Spleen (tissue), 11 donors: Measurements from ENCODE around the gene VEPH1. TPM values are rescaled to one million over a fixed set of nuclear protein-coding genes. Genes with fewer than 3 reads are reported as not detected.

Experiments used
- DNase-seq: peaks from one replicate; pipeline ENCODE4 v3.0.0-alpha.2; 2020
- H3K27ac ChIP-seq, 8 donors: fragments of 200-600 bp; sonication (generic) in 7 of 8; 1 replicate in 4 of 8; 2 replicates in 4 of 8; pipeline versions ENCODE4 v1.5.0 to v1.8.0; 2016 to 2021; ENCODE audit warnings: inconsistent platforms in 4 of 8, mild to moderate bottlenecking in 4 of 8, moderate library complexity in 1 of 8
- H3K27me3 ChIP-seq, 7 donors: fragments of 200-600 bp; sonication (generic) in 6 of 7; replicated peaks in 1 of 7; 1 replicate in 4 of 7; 2 replicates in 3 of 7; pipeline versions ENCODE4 v1.5.0 to v1.8.0; 2016 to 2021; ENCODE audit warnings: inconsistent platforms in 3 of 7, mild to moderate bottlenecking in 1 of 7
- H3K36me3 ChIP-seq, 6 donors: fragments of 200-600 bp; sonication (generic) in 5 of 6; 1 replicate in 4 of 6; 2 replicates in 2 of 6; pipeline versions ENCODE4 v1.5.0 to v1.8.0; 2016 to 2021; ENCODE audit warnings: inconsistent platforms in 2 of 6
- H3K4me1 ChIP-seq, 6 donors: fragments of 200-600 bp; sonication (generic) in 5 of 6; 1 replicate in 3 of 6; 2 replicates in 3 of 6; pipeline versions ENCODE4 v1.5.0 to v1.8.0; 2016 to 2021; ENCODE audit warnings: inconsistent platforms in 3 of 6
- H3K4me3 ChIP-seq, 8 donors: fragments of 200-600 bp; sonication (generic) in 7 of 8; 1 replicate in 4 of 8; 2 replicates in 4 of 8; pipeline versions ENCODE4 v1.5.0 to v1.8.0; 2016 to 2021; ENCODE audit warnings: inconsistent platforms in 4 of 8, mild to moderate bottlenecking in 4 of 8, moderate library complexity in 2 of 8
- H3K9me3 ChIP-seq, 8 donors: fragments of 200-600 bp; sonication (generic) in 7 of 8; 1 replicate in 4 of 8; 2 replicates in 4 of 8; pipeline versions ENCODE4 v1.5.0 to v1.8.0; 2016 to 2021; ENCODE audit warnings: inconsistent platforms in 4 of 8
- POLR2A ChIP-seq, 3 donors: fragments of 450-650 bp; IDR thresholded peaks; one replicate each; pipeline ENCODE4 v1.5.1; 2017; ENCODE audit warnings: antibody characterized with exemption in 3 of 3, mild to moderate bottlenecking in 1 of 3
- POLR2AphosphoS5 ChIP-seq, 3 donors: sonication (generic); formaldehyde crosslinking; IDR thresholded peaks; one replicate each; pipeline ENCODE4 v1.5.1; 2017; ENCODE audit warnings: antibody characterized with exemption in 3 of 3
- WGBS, 5 donors: extraction: QIAGEN DNeasy Blood & Tissue Kit in 3 of 5; methylation state at CpG; one replicate each; pipeline versions ENCODE4 v1.1.5 to v1.1.7; 2013 to 2018; 5-methylcytosine and 5-hydroxymethylcytosine counted together
- intact Hi-C: fragments of 100-400 bp; cut with DNase I; formaldehyde crosslinking; loops from one replicate; pipeline ENCODE4 v1.15.0; 2023; ENCODE audit warnings: low total_unique reads
- polyA plus RNA-seq, 3 donors: library from polyadenylated mRNA; stranded (reverse); fragments of 200-250 nt; gene quantifications; one replicate each; pipeline ENCODE4 v1.2.1, GENCODE V29; 2013
- total RNA-seq, 7 donors: library from RNA; depleted of rRNA in 3 of 7; stranded (reverse); fragments of >200 nt in 3 of 7; fragmentation: NEBNext Ultra II Directional in 4 of 7; extraction: Animal tissue kit (Norgen Biotek cat#: 25700) in 4 of 7; gene quantifications; one replicate each; pipeline versions ENCODE4 v1.1.0 to v1.2.1, GENCODE V29; 2016 to 2021
- TF ChIP-seq, protein P1 (sequence below), 11 experiments: fragments of 200-600 bp in 7 of 11; fragments of 450-650 bp in 4 of 11; sonication (generic) in 4 of 11; IDR thresholded peaks in 8 of 11; conservative IDR thresholded peaks in 3 of 11; 1 replicate in 7 of 11; 2 replicates in 4 of 11; pipeline versions ENCODE4 v1.4.0 to v1.8.0; 2016 to 2021; ENCODE audit warnings: antibody characterized with exemption in 11 of 11, inconsistent platforms in 4 of 11, mild to moderate bottlenecking in 1 of 11
- donor health status: healthy with polysubstance abuse.
- donor health status: DM: no; HTN: no; CAD: no; lungs with moderate emphysema.
- donor health status: DM: no; HTN: no; CAD: no.
- donor health status: Bipolar disorder and iron deficiency.
- donor health status: healthy.
- donor health status: DM: no; HTN: no; CAD: no.
- donor health status: DM: yes; HTN: yes; CAD: no.

Gene VEPH1
- total and polyA plus RNA-seq, 10 donors: 0.26 to 19.6 (median 5.8) TPM

DNA sequence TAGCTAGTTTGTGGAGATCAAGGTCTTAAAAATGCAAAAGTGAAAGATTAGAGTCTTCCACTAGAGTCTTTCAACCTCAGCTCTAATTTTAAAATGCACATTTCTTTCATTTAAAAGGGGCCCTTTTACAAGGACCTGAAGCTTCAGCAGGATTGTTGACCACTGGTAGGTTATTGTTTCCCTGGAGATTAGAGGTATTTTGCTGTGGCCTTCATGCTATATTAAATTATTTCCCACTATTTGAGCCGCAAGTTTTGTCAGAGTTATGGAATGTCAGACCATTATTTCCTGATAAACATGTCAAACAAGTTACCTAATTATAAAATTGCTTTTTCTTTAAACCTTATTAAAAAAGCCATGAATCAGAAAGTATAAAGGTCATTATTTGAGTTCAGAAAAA lies 240.2 kb downstream of the VEPH1 start:
- H3K4me1 ChIP-seq: no peaks in the 10 kb centered on the region
- H3K4me3 ChIP-seq: no peak overlapping the region
- 70 to 86% (median 76%) methylated on average over 1 of the region's 1 CpG for WGBS, 5 donors
- no peaks in the 10 kb centered on the region for H3K36me3 ChIP-seq
- TF ChIP-seq POLR2A (IDR thresholded peaks at IDR 0.05) (no peak), POLR2AphosphoS5 (IDR thresholded peaks at IDR 0.05) (no peak)
- TF ChIP-seq, protein P1, sequence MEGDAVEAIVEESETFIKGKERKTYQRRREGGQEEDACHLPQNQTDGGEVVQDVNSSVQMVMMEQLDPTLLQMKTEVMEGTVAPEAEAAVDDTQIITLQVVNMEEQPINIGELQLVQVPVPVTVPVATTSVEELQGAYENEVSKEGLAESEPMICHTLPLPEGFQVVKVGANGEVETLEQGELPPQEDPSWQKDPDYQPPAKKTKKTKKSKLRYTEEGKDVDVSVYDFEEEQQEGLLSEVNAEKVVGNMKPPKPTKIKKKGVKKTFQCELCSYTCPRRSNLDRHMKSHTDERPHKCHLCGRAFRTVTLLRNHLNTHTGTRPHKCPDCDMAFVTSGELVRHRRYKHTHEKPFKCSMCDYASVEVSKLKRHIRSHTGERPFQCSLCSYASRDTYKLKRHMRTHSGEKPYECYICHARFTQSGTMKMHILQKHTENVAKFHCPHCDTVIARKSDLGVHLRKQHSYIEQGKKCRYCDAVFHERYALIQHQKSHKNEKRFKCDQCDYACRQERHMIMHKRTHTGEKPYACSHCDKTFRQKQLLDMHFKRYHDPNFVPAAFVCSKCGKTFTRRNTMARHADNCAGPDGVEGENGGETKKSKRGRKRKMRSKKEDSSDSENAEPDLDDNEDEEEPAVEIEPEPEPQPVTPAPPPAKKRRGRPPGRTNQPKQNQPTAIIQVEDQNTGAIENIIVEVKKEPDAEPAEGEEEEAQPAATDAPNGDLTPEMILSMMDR (IDR thresholded peaks at IDR 0.05 in 8 of 11, conservative IDR thresholded peaks at IDR 0.05 in 3 of 11): no peak
- no peak overlapping the region for H3K27ac ChIP-seq
- H3K9me3 ChIP-seq: no peaks in the 10 kb centered on the region
- H3K27me3 ChIP-seq: no peaks in the 10 kb centered on the region
- intact Hi-C loops: no loop called here
- DNase-seq: no peak

DNA sequence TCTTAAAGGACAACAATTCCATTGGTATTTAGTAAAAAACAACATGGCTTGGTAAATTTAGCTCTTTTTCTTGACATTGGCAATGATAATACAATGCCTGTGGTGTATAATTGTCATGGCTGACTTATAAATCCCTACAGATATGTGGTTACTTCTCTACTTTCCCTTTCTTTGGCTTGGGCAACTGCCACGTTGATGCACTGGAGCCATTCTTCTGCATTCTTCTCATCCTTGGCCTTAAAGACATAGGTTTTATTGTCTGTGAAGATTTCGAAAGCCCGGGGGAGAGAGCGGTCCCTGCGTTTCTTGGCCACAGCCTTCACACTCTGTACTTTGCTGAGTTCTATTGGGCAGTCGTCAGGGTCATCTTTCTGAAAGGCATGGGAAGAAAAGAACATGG lies 242.2 kb downstream of the VEPH1 start:
- no peaks in the 10 kb centered on the region for H3K36me3 ChIP-seq
- TF ChIP-seq, protein P1 (IDR thresholded peaks at IDR 0.05 in 8 of 11, conservative IDR thresholded peaks at IDR 0.05 in 3 of 11): no peak
- TF ChIP-seq POLR2AphosphoS5 (IDR thresholded peaks at IDR 0.05) (no peak), POLR2A (IDR thresholded peaks at IDR 0.05) (no peak)
- 84 to 93% (median 91%) methylated on average over 6 of the region's 6 CpGs for WGBS, 5 donors
- H3K27me3 ChIP-seq: no peaks in the 10 kb centered on the region
- no peak overlapping the region for H3K4me3 ChIP-seq
- intact Hi-C loops: no loop called here
- no peaks in the 10 kb centered on the region for H3K4me1 ChIP-seq
- DNase-seq: no peak
- no peaks in the 10 kb centered on the region for H3K9me3 ChIP-seq
- H3K27ac ChIP-seq: no peak overlapping the region

DNA sequence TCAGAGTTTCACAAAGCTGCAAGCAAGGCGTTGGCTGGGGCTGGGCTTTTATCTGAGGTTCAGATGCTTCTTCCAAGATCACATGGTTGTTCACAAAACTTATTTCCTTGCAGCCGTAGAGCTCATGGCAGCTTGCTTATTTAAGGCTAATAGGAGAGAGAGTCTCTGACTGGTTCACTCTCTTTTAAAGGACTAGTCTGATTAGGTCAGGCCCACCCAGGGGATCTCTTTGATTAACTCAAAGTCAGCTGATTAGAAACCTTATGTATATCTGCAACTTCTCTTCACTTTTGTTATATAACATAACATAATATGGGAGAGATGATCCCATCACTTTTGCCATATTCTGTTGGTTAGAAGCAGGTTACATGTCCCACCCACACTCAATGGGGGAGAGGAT lies 243.4 kb downstream of the VEPH1 start:
- H3K9me3 ChIP-seq: no peaks in the 10 kb centered on the region
- whole genome bisulfite sequencing, 5 donors: 86 to 100% (median 94%) methylated on average over 2 of the region's 2 CpGs
- no peak overlapping the region for H3K27ac ChIP-seq
- H3K4me3 ChIP-seq: no peak overlapping the region
- no peaks in the 10 kb centered on the region for H3K27me3 ChIP-seq
- H3K4me1 ChIP-seq: no peaks in the 10 kb centered on the region
- no peak for TF ChIP-seq POLR2A (IDR thresholded peaks at IDR 0.05)
- intact Hi-C loops: no loop called here
- no peaks in the 10 kb centered on the region for H3K36me3 ChIP-seq
- DNase-seq: no peak

DNA sequence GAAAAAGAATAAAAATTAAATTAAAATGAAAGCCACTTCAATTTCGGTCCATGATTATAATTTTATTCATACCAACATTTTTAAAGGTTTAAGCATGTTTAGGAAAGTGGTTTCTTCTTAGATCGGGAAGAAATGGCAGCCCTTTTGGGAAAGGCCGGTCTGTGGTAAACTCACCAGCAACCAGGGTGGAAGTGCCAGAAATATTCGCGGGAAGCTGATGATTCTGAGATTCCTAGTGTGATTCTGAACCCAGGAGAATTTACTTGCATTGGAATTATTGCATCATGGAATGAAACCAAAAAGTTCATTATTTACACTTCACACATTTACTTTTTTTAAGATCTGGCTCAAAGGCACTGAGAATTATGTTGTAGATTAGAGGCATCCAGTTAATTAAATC lies 246.1 kb downstream of the VEPH1 start:
- Histone ChIP-seq H3K9me3 (no peaks in the 10 kb centered on the region), H3K27me3 (no peaks in the 10 kb centered on the region), H3K4me1 (no peaks in the 10 kb centered on the region), H3K27ac (no peak overlapping the region), H3K36me3 (no peaks in the 10 kb centered on the region), H3K4me3 (no peak overlapping the region)
- 90 to 98% (median 95%) methylated on average over 5 of the region's 5 CpGs for WGBS, 5 donors
- intact Hi-C loops: no loop called here
- DNase-seq: no peak
- TF ChIP-seq, protein P1 (IDR thresholded peaks at IDR 0.05 in 8 of 11, conservative IDR thresholded peaks at IDR 0.05 in 3 of 11): no peak
- TF ChIP-seq POLR2AphosphoS5 (IDR thresholded peaks at IDR 0.05) (no peak), POLR2A (IDR thresholded peaks at IDR 0.05) (no peak)

DNA sequence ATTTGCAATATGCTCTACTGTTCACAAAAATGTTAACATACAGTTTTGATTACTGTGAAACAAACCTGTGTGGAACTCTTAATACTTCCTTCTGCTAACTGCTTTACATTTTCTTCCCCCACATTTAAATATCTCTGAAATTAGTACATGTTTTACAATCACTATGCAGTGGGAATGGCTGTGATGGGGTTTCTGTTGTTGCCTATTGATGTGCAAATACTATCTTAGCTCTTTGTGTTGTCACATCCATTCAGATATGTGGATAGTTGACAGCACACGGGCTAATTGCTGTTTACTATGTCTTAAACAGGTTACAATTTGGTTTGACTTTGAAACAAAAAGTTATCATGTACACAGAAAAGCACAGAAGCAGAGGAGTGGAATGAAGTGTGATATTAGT lies 247.4 kb downstream of the VEPH1 start:
- Histone ChIP-seq H3K27me3 (no peaks in the 10 kb centered on the region), H3K9me3 (no peaks in the 10 kb centered on the region), H3K4me3 (no peak overlapping the region), H3K4me1 (no peaks in the 10 kb centered on the region), H3K36me3 (no peaks in the 10 kb centered on the region), H3K27ac (no peak overlapping the region)
- no peak for DNase-seq
- TF ChIP-seq, protein P1 (IDR thresholded peaks at IDR 0.05 in 8 of 11, conservative IDR thresholded peaks at IDR 0.05 in 3 of 11): no peak
- TF ChIP-seq POLR2A (IDR thresholded peaks at IDR 0.05): no peak
- TF ChIP-seq POLR2AphosphoS5 (IDR thresholded peaks at IDR 0.05): no peak
- 60 to 85% (median 62%) methylated on average over 1 of the region's 1 CpG for WGBS, 5 donors
- intact Hi-C loops: no loop called here
